ENCODE measurements around the gene ING3. TPM values are rescaled to one million over a fixed set of nuclear protein-coding genes. Genes with fewer than 3 reads are reported as not detected.

ING3 gene
- total RNA-seq, 2 donors from 2014 or later = 12.6 to 14.9 TPM

DNA sequence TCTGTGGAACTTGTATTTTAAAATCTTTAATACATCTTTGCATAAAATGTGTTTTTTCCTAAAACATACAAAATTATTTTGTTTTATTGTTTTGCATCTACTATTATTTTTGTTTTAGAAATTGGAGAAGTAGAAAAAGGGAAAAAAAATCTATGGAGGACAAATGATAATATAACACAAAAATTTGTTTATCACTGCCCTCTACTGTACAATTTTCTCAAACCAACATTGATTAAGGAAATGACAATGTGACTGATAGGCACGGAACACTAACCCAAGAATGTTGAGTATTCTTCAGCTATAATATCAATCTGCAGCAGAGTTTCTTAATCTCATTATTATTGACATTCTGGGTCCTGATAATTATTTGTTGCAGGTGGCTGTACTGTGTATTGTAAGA, 9.5 kb upstream of the ING3 start:
- no peak overlapping the region for H3K4me3 Mint-ChIP-seq
- H3K36me3 Mint-ChIP-seq (ENCODE audit: low read depth) = no peaks in the 10 kb centered on the region
- no peaks in the 10 kb centered on the region for H3K27me3 ChIP-seq (ENCODE audit: control insufficient read depth, insufficient read depth, low read length, poor library complexity, severe bottlenecking)
- DNase-seq = no peak
- H3K9me3 ChIP-seq (ENCODE audit: control insufficient read depth, low read length) = no peaks in the 10 kb centered on the region
- H3K27me3 Mint-ChIP-seq (ENCODE audit: insufficient read depth) = no peaks in the 10 kb centered on the region
- peak; percentile 35 for TF ChIP-seq CTCF (conservative IDR thresholded peaks at IDR 0.05)
- no peaks in the 10 kb centered on the region for H3K9me3 Mint-ChIP-seq
- H3K27ac ChIP-seq (ENCODE audit: low read depth, low read length) = no peak overlapping the region
- no peaks in the 10 kb centered on the region for H3K4me1 Mint-ChIP-seq
- no peak overlapping the region for H3K4me3 ChIP-seq (ENCODE audit: low read length)
- no peaks in the 10 kb centered on the region for H3K36me3 ChIP-seq (ENCODE audit: control insufficient read depth, insufficient read depth, low read length)
- H3K9ac ChIP-seq (ENCODE audit: extremely low read depth, low read length, poor library complexity, severe bottlenecking) = no peak overlapping the region
- H3K27ac Mint-ChIP-seq = no peak overlapping the region
- H3K4me1 ChIP-seq (ENCODE audit: control insufficient read depth, insufficient read depth, low read length) = no peaks in the 10 kb centered on the region
- 67 to 92% methylated on average over 1 of the region's 1 CpG for WGBS, 2 experiments (ENCODE audit: insufficient coverage in 1 of 2, insufficient read length in 1 of 2)

DNA sequence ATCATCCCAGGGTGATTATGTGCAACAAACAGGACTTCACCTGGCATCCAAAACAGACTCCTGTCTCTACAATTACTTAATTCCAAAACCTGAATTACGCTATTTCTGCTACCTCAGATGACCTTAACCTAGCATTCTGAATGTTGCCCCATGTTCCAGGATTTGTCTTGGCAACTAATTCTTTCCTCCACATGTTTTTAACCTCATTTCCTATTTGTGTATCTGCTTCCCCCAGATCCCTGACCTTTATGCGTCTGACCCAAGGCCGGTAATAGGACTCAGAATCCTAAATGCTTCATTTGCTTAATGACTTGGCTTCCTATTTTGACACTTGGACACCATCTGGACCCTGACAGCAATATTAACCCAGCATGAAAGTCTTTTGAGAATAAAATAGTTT, 8.7 kb upstream of the ING3 start:
- Histone ChIP-seq H3K4me1 (ENCODE audit: control insufficient read depth, insufficient read depth, low read length) (no peaks in the 10 kb centered on the region), H3K27me3 (ENCODE audit: control insufficient read depth, insufficient read depth, low read length, poor library complexity, severe bottlenecking) (no peaks in the 10 kb centered on the region), H3K9ac (ENCODE audit: extremely low read depth, low read length, poor library complexity, severe bottlenecking) (no peak overlapping the region), H3K36me3 (ENCODE audit: control insufficient read depth, insufficient read depth, low read length) (no peaks in the 10 kb centered on the region), H3K4me3 (ENCODE audit: low read length) (no peak overlapping the region), H3K27ac (ENCODE audit: low read depth, low read length) (no peak overlapping the region), H3K9me3 (ENCODE audit: control insufficient read depth, low read length) (no peaks in the 10 kb centered on the region)
- Mint-ChIP-seq H3K4me1 (no peaks in the 10 kb centered on the region), H3K9me3 (no peaks in the 10 kb centered on the region), H3K27me3 (ENCODE audit: insufficient read depth) (no peaks in the 10 kb centered on the region), H3K27ac (no peak overlapping the region), H3K36me3 (ENCODE audit: low read depth) (no peaks in the 10 kb centered on the region), H3K4me3 (no peak overlapping the region)
- no peak for DNase-seq
- WGBS, 2 experiments (ENCODE audit: insufficient coverage in 1 of 2, insufficient read length in 1 of 2) = 94 to 96% methylated on average over 3 of the region's 3 CpGs
- TF ChIP-seq CTCF (conservative IDR thresholded peaks at IDR 0.05) = no peak

DNA sequence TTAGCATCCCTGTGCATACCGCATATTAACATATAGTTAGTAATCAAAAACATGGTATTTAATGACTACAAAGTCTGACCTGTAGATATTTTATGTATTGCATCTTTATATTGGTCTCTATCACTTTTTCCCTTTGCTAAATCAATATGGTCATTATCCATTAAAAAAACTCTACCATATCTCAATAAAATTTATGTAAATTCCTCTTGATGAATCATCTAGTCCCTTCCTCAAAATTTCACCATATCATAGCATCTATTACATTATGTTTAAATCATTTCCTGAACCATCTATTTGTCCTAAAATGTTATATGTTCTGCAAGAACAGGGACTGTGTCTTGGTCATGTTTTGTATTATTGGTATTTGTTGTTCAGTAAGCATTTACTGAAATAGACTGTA, 7.7 kb upstream of the ING3 start:
- no peak overlapping the region for H3K4me3 ChIP-seq (ENCODE audit: low read length)
- H3K4me1 ChIP-seq (ENCODE audit: control insufficient read depth, insufficient read depth, low read length) = no peaks in the 10 kb centered on the region
- Mint-ChIP-seq H3K36me3 (ENCODE audit: low read depth) (no peaks in the 10 kb centered on the region), H3K27me3 (ENCODE audit: insufficient read depth) (no peaks in the 10 kb centered on the region), H3K4me3 (no peak overlapping the region), H3K27ac (no peak overlapping the region), H3K4me1 (no peaks in the 10 kb centered on the region), H3K9me3 (no peaks in the 10 kb centered on the region)
- no peak for TF ChIP-seq CTCF (conservative IDR thresholded peaks at IDR 0.05)
- no peaks in the 10 kb centered on the region for H3K27me3 ChIP-seq (ENCODE audit: control insufficient read depth, insufficient read depth, low read length, poor library complexity, severe bottlenecking)
- H3K9ac ChIP-seq (ENCODE audit: extremely low read depth, low read length, poor library complexity, severe bottlenecking) = no peak overlapping the region
- no peak for DNase-seq
- no peaks in the 10 kb centered on the region for H3K9me3 ChIP-seq (ENCODE audit: control insufficient read depth, low read length)
- no peak overlapping the region for H3K27ac ChIP-seq (ENCODE audit: low read depth, low read length)
- H3K36me3 ChIP-seq (ENCODE audit: control insufficient read depth, insufficient read depth, low read length) = no peaks in the 10 kb centered on the region
- 100% methylated on average over 1 of the region's 1 CpG; no CpG with 5 or more reads in 1 of the 2 experiments for WGBS, 2 experiments (ENCODE audit: insufficient coverage in 1 of 2, insufficient read length in 1 of 2)
